Retinal pigment epithelial cell (primary cell): ENCODE measurements around the gene PAM.

Experiments
- DNase-seq: peaks from one replicate; pipeline ENCODE4 v3.0.0-alpha.2; 2010; ENCODE audit warnings: low read depth
- H3K4me3 ChIP-seq: 2 replicates; pipeline ENCODE4 v1.5.1; 2011; ENCODE audit warnings: mild to moderate bottlenecking, low read length, control low read depth, moderate library complexity
- TF ChIP-seq, protein P1 (sequence below): conservative IDR thresholded peaks from 2 replicates; pipeline ENCODE4 v1.5.1; 2011; ENCODE audit warnings: low read depth, low read length, control low read depth, inconsistent platforms

The PAM gene

DNA sequence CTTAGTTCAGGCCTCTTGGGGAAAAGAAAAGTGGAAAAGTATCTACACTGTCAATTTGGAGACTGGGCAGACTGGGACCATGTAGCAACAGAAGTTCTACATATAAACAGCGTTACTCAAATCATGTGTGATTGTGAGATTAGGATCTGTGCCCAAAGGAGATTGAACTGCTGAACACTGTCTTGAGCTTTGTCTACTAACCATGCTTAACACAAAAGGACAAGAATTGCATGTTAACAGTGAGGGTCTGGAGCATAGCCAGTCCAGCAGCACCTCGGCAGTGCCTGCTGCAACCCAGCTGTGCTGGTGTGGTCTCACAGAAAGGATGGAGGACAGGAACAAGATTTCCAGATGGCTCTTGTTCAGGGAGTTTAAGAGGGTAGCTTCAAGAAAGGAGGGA is 5.7 kb downstream of the PAM start:
- TF ChIP-seq, protein P1, sequence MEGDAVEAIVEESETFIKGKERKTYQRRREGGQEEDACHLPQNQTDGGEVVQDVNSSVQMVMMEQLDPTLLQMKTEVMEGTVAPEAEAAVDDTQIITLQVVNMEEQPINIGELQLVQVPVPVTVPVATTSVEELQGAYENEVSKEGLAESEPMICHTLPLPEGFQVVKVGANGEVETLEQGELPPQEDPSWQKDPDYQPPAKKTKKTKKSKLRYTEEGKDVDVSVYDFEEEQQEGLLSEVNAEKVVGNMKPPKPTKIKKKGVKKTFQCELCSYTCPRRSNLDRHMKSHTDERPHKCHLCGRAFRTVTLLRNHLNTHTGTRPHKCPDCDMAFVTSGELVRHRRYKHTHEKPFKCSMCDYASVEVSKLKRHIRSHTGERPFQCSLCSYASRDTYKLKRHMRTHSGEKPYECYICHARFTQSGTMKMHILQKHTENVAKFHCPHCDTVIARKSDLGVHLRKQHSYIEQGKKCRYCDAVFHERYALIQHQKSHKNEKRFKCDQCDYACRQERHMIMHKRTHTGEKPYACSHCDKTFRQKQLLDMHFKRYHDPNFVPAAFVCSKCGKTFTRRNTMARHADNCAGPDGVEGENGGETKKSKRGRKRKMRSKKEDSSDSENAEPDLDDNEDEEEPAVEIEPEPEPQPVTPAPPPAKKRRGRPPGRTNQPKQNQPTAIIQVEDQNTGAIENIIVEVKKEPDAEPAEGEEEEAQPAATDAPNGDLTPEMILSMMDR: no peak

DNA sequence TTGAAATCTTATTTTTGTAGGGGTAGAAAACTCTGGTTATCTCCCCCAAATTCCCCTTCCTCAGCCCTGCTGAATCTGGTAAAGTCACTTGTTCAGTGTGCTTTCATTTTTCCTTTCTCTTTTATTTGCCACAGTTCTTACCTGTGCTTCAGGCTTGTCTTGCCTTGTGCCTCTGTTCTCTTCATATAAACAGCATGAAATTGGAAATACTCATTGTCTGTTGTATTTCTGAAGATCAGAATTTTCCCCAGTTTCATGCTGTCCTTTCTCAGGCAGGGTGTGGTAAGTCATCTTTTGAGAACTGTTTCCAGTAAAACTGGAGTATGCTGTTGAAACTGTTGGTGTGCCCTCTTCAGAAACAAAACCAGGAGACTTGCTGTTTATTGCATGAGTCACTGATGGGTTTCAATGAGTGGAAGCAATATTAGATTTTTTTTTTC is 7.0 kb downstream of the PAM start:
- no peak for DNase-seq
- no peak overlapping the region for H3K4me3 ChIP-seq
- TF ChIP-seq, protein P1: no peak

More for the DNA sequence above, 5.7 kb downstream of the PAM start:
- no peak for DNase-seq
- H3K4me3 ChIP-seq: no peak overlapping the region

DNA sequence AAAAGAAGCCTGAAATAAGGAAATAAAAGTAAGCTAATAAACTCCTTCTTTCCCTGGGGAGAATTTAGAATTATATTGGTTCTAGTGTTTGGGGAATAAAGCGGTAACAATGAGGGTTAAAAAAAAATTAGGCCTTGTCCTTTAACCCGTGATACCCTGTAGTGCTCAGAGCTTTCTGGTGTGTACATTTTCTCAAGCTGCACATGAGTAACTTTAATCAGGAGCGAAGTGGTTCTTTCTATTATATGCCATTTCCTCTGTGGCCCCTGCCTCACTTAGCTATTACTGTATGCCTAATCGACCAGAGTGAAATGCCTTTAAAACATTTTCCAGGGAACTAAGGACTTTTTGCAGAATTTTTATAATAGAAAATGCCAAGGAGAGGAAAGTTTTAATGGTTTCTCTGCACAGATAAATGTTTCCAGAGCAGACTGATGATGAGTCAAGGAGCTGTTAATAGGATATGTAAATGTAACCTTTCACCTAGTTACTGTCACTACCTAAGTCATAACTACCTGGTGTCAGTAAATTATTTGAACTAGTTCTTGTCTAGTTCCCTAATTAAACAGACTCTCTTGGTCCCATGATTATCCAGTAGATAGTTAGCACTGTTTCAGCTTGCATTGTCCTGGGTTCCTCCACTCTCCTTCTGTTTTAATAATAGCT is 7.6 kb downstream of the PAM start:
- TF ChIP-seq, protein P1: no peak
- no peak for DNase-seq
- H3K4me3 ChIP-seq: no peak overlapping the region

DNA sequence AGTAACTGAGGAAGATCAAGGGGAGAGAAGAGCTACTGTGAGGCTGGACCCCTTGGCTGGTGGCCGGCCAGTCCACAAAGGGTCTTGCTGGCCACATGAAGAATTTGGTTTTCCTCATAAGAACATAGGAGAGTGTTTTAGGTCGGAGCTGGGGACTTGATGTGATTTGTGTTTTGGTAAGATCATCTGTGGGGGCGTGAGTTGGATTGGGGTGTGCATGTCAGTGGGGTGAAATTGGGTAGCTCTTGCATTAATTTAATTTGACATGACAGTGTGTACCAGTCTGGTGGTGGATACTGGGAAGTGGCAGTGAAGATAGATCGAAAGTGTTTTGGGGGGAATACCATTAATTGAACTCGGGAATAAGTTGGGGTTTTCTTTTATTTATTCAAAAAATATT is 8.6 kb downstream of the PAM start:
- no peak overlapping the region for H3K4me3 ChIP-seq
- no peak for DNase-seq
- TF ChIP-seq, protein P1: no peak

DNA sequence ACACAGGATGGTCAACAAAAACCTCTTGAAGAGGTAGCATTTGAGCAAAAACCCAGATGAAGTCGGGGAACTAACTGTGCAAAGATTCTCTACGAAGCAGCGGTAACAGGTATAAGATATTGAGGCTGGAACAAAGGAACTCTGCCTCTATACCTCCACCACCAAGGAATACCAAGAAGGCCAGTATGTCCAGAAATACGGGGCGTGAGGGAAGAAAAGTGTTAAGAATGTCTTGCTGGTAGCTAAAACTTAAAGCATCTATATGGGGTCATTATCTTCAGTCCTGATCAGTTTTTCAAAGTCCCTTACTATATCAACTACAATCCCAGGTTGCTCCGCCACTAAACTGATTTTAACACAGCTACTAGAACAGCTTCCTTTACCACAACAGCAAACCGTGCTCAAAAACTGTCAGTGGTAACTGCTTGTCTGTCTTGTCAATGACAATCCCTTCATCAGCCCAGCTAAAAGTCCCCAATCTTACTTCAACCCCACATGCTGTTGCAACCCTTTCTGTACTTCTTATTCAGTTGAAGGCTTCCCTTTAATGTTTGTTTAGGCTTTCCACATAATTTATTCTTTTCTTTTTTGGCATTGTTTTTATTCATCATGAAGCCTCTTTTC is 9.4 kb downstream of the PAM start:
- DNase-seq: no peak
- H3K4me3 ChIP-seq: no peak overlapping the region
- TF ChIP-seq, protein P1: no peak

DNA sequence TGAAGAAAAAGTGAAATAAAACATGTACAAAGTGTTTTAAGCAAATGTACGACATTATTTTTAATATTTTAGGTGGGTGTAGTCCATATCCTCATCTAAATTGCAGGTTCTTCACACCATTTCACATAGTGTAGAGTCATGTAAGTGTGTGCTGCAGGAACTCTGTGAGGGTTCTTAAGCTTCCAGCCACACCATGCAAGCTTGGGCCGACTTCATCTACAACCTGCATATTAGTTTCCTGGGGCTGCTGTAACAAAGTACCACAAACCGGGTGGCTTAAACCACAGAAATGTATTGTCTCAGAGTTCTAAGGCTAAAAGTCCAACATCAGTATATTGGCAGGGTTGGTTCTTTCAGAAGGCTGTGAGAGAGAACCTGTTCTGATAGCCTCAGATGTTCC is 10.2 kb downstream of the PAM start:
- TF ChIP-seq, protein P1: no peak
- no peak overlapping the region for H3K4me3 ChIP-seq
- no peak for DNase-seq
